CD4-positive, alpha-beta T cell treated with Interleukin-17A for 4 hours (primary cell): ENCODE measurements around the gene TRAF3IP3.
A peak's percentile ranks its signal among the peaks of the same experiment; 100 is the strongest.
"Not testable (repeated sequence)": the region's sequence is repeated elsewhere in the genome, so short reads cannot be mapped to it uniquely, and the experiment has no call there.

Experiments used
- DNase-seq: peaks from one replicate; pipeline ENCODE4 v3.0.0-alpha.2; 2020; ENCODE audit warnings: mixed read lengths

TRAF3IP3 gene

GRCh38 chr1:209769171-209769904, 13.5 kb downstream of the TRAF3IP3 start:
- DNase-seq, result peak; percentile 85

GRCh38 chr1:209769971-209770370, 14.1 kb downstream of the TRAF3IP3 start:
- peak; percentile 44 for DNase-seq

GRCh38 chr1:209770636-209771415, 15.0 kb downstream of the TRAF3IP3 start:
- no peak for DNase-seq

- DNase-seq, result peak; percentile 31
Observed at GRCh38 chr1:209772126-209772525, 16.3 kb downstream of the TRAF3IP3 start.

GRCh38 chr1:209774592-209774991, 18.7 kb downstream of the TRAF3IP3 start:
- DNase-seq, result no peak

- DNase-seq, result no peak
Observed at GRCh38 chr1:209775678-209776077, 19.8 kb downstream of the TRAF3IP3 start.

GRCh38 chr1:209777587-209777986, 21.7 kb downstream of the TRAF3IP3 start:
- DNase-seq, result no peak

GRCh38 chr1:209778102-209778501, 22.2 kb downstream of the TRAF3IP3 start:
- no peak for DNase-seq

- no peak for DNase-seq
Observed at GRCh38 chr1:209780268-209780667, 24.4 kb downstream of the TRAF3IP3 start.

- DNase-seq, result no peak
Observed at GRCh38 chr1:209783386-209783785, 27.5 kb downstream of the TRAF3IP3 start.

GRCh38 chr1:209784265-209785169, 28.7 kb downstream of the TRAF3IP3 start, which contains the start of gene C1orf74:
TSS of gene C1orf74 (minus strand) at chr1:209784559. CDS start at chr1:209783634, 925 bp downstream.
- DNase-seq, result peak; percentile 99

GRCh38 chr1:209785592-209785991, 29.7 kb downstream of the TRAF3IP3 start:
- no peak for DNase-seq

- DNase-seq, result no peak
Observed at GRCh38 chr1:209786146-209786545, 30.3 kb downstream of the TRAF3IP3 start.

- no peak for DNase-seq
Observed at GRCh38 chr1:209787551-209787950, 31.7 kb downstream of the TRAF3IP3 start.

- no peak for DNase-seq
Observed at GRCh38 chr1:209789245-209789644, 33.4 kb downstream of the TRAF3IP3 start.

GRCh38 chr1:209790286-209791193, 34.7 kb downstream of the TRAF3IP3 start:
- DNase-seq, result no peak

- no peak for DNase-seq
Observed at GRCh38 chr1:209791920-209792319, 36.1 kb downstream of the TRAF3IP3 start.

GRCh38 chr1:209793711-209794110, 37.9 kb downstream of the TRAF3IP3 start:
- not testable (repeated sequence) for DNase-seq

GRCh38 chr1:209797978-209798639, 42.3 kb downstream of the TRAF3IP3 start:
- DNase-seq, result no peak

GRCh38 chr1:209800984-209801834, 45.4 kb downstream of the TRAF3IP3 start:
- no peak for DNase-seq
